ENCODE data around the gene PDE6B.
"Not testable (repeated sequence)": the region's sequence is repeated elsewhere in the genome, so short reads cannot be mapped to it uniquely, and the experiment has no call there.

Gene PDE6B

DNA sequence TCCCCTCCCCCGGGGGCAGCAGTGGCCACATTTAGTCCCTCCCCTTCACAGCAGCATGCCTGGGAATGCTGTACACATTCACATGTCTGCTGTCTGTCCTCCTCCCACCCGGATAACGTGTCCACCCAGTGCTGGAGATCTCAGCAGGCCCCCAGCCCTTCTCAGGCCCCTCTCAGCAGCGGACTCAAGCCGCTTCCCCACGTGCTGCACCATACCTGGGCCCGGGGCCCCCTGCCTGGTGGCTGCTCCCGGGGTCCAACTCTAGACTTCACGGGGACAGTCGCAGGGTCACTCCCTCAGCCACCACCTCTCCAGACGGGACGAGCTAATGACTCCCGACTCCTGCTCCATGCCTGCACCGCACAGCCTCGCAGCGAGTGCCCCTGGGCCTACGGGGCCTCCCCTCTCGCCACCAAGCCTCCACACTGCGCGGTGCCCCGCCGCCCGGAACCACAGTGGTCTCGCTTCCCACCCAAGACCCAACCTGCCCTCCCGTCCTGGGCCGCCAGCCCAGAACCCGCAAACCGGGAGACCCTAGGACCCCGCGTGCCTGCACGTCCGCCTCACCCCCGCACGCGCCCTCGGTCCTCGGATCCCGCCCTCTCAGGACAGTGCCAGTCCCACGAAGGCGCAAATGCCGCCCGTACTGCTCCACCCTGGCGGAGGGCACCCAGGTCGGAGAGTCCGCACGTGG is 79.0 kb downstream of the PDE6B start:
- DNase-seq (ENCODE audit: low read depth): no peak

DNA sequence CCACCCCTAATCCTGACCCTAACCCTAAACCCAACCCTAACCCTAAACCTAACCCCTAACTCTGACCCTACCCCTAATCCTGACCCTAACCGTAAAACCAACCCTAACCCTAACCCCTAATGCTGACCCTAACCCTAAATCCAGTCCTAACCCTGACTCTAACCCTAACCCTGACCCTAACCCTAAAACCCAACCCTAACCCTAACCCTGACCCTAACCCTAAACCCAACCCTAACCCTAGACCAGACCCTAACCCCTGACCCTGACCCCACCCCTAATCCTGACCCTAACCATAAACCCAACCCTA is 79.6 kb downstream of the PDE6B start:
- no peak for DNase-seq (ENCODE audit: low read depth)

DNA sequence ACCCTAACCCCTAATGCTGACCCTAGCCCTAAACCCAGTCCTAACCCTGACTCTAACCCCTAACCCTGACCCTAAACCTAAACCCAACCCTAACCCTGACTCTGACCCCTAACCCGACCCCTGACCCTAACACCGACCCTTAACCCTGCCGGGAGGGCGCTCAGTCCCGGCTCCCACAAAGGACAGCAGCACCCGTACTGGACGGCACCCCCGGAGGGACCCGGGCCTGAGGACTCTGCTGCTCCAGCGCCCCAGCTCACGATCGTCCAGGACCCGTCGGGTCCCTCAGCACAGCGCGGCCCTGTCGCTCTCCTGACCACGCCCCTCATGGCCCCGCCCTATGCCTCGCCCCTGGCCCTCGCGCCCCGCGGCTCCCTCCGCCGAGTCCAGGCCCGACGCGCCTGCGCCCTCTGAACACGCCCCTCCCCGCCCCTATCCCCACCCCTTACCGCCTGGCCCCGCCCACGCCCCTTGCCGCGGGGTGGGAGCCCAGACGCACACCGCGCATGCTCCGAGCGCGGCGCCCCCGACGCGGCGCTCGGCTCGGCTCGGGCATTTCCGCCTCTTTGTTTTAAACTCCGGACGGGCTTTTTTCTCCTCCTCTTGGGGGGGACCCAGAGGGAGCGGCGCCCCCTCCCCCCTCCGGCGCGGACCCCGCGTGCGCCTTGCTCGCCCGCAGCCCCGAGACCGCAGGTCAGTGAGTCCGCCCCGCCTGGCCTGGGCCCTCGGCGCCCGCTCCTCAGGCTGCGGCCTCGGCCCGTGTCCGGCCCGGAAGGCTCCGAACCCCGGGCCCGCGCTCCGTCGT is 80.1 kb downstream of the PDE6B start, which contains the start of gene PCGF3:
Gene PCGF3, plus strand, starts transcription at position 555 of the 805 bp plus-strand sequence. CDS start 27,849 bp downstream, outside the sequence.
- DNase-seq (ENCODE audit: low read depth): peak; percentile 94

DNA sequence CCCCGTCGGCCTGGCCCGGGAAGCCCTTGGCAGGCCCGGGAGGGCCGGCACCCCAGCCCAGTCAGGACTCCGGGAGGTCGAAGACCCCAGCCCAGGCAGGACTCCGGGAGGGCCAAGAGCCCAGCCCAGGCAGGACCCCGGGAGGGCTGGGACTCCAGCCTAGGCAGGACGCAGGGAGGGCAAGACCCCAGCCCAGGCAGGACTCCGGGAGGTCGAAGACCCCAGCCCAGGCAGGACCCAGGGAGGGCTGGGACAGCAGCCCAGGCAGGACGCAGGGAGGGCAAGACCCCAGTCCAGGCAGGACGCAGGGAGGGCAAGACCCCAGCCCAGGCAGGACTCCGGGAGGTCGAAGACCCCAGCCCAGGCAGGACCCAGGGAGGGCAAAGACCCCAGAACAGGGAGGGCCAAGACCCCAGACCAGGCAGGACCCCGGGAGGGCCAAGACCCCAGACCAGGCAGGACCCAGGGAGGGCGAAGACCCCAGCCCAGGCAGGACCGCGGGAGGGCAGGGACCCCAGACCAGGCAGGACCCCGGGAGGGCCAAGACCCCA is 80.8 kb downstream of the PDE6B start:
- DNase-seq (ENCODE audit: low read depth): not testable (repeated sequence)

DNA sequence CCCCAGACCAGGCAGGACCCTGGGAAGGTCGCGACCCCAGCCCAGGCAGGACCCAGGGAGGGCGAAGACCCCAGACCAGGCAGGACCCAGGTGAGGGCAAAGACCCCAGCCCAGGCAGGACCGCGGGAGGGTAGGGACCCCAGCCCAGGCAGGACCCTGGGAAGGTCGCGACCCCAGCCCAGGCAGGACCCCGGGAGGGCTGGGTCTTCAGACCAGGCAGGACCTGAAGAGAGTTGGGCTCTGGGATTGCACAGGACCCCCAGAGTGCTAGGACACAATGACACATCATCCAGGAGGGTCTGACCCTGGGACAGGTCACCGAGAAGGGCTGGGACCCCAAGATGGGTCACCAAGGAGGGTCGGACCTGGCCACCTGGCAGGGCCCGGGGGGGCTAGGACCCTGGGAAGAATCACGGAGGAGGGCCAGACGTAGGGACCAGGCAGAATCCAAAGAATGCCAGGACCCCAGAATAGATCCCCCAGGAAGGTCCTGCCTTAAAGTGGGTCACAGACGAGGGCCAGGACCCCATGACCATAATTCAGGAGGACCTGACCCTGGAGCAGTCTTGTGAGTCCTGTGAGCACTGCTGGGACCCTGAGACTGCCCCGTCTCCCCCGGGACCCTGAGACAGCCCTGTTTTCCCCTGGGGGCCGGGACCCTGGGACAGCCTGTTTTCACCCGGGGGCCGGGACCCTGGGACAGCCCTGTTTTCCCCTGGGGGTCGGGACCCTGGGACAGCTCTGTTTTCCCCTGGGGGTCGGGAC is 81.6 kb downstream of the PDE6B start:
- DNase-seq (ENCODE audit: low read depth): no peak

DNA sequence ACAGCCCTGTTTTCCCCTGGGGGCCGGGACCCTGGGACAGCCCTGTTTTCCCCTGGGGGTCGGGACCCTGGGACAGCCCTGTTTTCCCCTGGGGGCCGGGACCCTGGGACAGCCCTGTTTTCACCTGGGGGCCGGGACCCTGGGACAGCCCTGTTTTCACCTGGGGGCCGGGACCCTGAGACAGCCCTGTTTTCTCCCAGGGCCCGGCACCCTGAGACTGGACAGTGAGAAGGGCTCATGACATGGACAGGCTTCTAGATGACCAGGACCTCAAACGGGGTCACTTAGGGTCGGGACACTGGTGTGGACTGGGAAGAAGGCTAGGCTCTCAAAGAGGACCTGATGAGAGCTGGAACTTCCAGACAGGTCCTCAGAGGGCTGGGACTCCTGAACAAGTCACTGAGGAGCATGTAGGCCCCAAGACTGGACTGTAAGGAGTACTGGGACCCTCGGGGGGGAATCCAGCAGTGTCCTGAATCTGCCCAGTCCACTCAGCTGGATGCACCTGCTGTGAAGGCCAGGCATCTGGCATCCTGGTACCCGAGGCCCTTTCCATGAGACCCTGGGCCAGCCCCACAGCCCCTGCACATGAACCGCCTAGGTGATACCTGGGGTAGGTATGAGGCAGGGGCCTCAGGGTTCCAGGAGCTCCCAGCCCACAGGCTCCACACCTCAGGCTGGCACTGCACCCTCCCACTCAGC is 82.7 kb downstream of the PDE6B start:
- DNase-seq (ENCODE audit: low read depth): no peak

DNA sequence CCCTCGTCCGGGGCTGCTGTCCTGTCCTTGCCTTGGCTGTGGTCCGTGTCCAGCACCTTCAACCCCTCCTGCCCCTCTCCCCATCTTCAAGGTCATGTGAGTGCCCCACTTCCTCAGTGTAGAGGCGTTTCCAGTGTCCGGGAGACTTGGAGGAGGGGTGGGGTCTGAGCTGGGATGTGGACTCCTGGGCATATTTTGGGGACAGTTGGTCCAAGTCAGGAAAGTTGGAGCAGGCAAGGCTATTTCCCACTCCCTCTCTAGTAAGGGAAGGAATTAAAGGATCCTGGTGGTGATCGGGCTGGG is 83.2 kb downstream of the PDE6B start:
- DNase-seq (ENCODE audit: low read depth): no peak

DNA sequence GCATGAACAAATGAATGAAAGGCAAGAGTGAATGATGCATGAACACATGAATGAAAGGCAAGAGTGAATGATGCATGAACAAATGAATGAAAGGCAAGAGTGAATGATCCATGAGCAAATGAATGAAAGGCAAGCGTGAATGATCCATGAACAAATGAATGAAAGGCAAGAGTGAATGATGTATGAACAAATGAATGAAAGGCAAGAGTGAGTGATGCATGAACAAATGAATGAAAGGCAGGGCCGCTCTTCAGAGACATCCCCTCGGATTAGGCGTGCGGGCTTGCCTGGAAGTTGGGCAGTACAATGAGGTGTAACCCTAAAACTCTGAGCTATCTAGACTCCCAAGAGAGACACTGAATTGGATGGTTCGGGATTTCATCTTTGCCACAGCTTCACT is 84.0 kb downstream of the PDE6B start:
- no peak for DNase-seq (ENCODE audit: low read depth)

DNA sequence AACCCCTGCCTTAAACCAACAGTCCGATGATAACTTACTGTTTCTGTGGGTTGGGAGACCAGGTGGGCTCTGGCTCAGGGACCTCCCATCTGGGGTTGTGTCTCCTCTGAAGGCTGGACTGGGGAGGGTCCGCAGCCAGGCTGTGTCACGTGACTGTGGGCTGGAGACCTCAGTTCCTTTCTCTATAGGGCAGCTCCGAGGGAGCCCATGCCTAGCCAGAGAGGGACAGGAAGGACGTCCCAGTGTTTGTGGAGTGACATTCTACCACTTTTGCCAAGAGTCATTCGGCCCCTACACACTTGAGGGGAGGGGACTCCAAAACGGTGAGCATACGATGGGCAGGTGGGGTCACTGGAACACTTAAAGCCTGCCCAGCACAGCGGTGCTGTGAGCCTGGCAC is 84.7 kb downstream of the PDE6B start:
- DNase-seq (ENCODE audit: low read depth): no peak

DNA sequence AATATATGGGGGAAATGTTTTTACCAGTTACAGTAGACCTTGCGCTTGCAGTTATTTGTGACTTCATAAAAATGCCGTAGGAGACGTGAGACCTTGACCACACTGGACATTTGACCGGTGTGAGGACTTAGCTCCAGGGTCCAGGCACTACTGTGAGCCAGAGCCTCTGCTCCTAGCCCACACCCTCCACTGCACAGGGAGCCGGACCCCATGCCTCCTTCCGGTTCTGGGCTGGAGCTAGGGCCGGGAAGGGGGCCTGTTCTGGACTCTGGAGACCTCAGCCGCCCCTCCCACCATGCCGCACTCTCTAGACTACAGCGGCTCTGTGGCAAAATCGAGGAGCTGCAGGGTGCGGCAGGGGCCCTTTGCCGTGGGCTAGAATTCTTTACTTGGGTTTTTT is 85.5 kb downstream of the PDE6B start:
- no peak for DNase-seq (ENCODE audit: low read depth)

DNA sequence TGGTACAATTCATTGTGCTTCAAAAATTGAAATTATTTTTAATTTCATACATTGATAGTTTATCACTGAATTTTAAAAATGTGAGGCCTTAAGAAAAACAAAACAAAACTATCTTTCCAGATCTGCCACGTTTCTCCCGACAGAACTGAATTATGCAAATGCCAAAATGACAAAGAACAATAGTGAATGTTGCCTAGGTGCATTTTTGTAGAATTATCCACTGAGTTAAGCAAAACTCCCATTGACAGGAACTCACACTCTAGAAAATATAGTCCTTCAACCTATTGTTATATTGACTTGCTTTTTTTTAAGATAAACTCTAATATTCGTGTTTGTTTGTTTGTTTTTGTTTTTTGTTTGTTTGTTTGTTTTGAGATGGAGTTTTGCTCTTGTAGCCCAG is 86.7 kb downstream of the PDE6B start:
- DNase-seq (ENCODE audit: low read depth): no peak

DNA sequence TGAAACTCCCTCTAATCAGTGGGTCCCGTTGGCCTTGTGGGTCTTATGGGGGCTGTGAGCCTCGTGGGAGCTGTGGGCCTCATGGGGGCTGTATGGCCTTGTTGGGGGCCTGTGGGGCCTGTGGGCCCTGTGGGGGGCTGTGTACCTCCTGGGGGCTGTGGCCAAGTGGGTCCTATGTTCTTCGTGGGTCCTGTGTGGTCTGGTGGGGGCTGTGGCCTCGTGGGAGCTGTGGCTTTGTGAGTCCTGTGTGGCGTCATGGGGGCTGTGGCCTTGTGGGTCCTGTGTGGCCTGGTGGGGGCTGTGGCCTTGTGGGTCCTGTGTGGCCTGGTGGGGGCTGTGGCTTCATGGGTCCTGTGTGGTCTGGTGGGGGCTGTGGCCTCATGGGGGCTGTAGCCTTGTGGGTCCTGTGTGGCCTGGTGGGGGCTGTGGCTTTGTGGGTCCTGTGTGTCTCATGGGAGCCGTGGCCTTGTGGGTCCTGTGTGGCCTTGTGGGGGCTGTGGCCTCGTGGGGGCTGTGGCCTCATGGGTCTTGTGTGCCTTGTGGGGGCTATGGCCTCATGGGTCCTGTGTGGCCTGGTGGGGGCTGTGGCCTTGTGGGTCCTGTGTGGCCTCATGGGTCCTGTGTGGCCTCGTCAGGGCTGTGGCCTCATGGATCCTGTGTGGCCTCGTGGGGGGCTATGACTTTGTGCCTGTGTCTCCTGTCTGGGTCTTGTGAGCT is 87.7 kb downstream of the PDE6B start:
- no peak for DNase-seq (ENCODE audit: low read depth)

DNA sequence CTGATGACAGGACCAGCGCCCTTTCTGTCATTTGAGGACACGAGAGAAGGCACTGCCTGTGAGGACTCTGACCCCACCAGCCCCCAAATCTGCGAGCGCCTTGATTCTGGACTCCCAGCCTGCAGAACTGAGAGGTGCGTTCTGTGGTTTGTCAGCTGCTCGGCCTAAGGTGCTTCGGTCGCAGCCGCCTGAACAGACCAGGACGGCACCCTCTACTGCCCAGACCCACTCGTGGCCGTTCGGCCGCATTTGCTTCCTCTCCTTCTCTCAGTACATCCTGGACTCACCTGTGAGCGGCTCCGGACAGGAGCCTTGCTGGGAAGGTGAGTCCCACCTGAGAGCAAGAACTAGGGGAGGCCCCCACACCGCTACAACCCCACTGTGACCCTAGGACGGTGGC is 88.7 kb downstream of the PDE6B start:
- no peak for DNase-seq (ENCODE audit: low read depth)

DNA sequence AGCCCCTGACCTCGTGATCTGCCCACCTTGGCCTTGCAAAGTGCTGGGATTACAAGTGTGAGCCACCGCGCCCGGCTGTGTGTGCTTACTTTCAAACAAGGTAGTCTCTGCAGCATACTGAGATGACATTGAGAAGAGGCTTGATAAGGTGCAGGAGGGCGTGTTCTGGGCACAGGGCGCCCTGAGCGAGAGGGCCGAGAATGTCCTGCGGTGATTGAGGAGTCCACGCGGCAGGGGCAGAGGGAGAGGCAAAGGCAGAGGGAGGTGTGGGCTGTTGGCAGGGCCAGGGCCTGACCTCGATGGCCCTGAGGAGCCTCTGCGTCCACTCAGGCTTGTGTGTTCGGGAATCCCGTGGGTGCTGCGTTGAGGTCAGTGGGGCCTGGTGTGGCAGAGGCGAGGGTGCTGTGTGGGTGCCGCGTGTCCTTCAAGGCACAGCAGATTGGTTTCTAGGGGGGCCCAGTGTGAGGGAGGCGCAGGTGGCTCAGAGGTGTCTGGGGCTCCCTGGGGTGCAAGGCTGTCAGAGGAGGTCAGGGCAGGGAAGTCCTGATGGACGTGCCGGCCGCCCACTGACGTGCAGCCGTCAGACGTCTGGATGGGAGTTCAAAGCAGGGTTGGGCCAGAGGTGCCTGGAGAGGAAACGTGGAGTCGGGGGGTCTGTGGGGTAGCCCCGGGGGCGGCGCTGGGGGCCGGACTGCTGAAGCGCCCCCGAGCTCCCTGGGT is 92.4 kb downstream of the PDE6B start:
- DNase-seq (ENCODE audit: low read depth): no peak

DNA sequence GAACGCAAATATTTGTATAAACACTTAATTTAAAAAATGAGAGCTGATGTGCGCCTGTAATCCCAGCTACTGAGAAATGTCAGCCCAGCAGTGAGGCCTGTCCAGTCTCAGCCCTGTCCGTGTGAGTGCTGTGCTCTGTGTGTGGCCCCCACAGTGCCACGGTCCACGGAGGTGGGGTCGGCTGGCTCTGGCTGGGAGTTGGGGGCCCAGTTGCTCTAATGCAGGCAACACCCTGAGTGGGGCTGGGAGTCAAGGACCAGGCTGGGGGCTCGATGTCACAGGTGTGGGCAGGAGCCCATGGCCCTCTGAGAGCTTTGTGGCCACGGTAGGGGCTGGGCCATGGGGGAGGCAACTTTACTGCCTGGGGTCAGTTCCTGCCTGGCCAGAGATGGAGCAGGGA is 93.1 kb downstream of the PDE6B start:
- no peak for DNase-seq (ENCODE audit: low read depth)
